Measurements from ENCODE around the gene CACNA1C. TPM values are rescaled to one million over a fixed set of nuclear protein-coding genes. Genes with fewer than 3 reads are reported as not detected.

CACNA1C gene
- total RNA-seq, 2 experiments from 2014 or later, result 0.05 to 0.08 TPM

- H3K27me3 Mint-ChIP-seq, result peaks cover 20% of the 10 kb centered on the region
- intact Hi-C loops (cut with DNase I, micrococcal nuclease), result no loop called here
- no peaks in the 10 kb centered on the region for H3K9me3 Mint-ChIP-seq
- Histone ChIP-seq H3K9me3 (ENCODE audit: control insufficient read depth in 1 of 2, insufficient read depth in 1 of 2, low read length in 2 of 2) (peaks cover 0 to 6% of the 10 kb centered on the region in 2 experiments), H3K27ac (ENCODE audit: low read depth in 1 of 2, low read length in 2 of 2) (no peak overlapping the region), H3K27me3 (ENCODE audit: control insufficient read depth in 1 of 2, insufficient read depth in 2 of 2, low read length in 2 of 2) (peaks cover 11 to 12% of the 10 kb centered on the region in 2 experiments), H3K4me3 (ENCODE audit: low read length) (no peak overlapping the region), H3K36me3 (ENCODE audit: insufficient read depth, low read length) (no peaks in the 10 kb centered on the region), H3K4me1 (ENCODE audit: insufficient read depth, low read length) (no peaks in the 10 kb centered on the region)
- H3K27ac Mint-ChIP-seq, result no peak overlapping the region
- H3K36me3 Mint-ChIP-seq (ENCODE audit: low read depth), result no peaks in the 10 kb centered on the region
- CTCF ChIA-PET, result no interaction called here
- DNase-seq (no peak), ATAC-seq (ENCODE audit: poor library complexity) (no peak)
- no peaks in the 10 kb centered on the region for H3K4me1 Mint-ChIP-seq (ENCODE audit: low read depth)
- POLR2A ChIA-PET, result no interaction called here
- no peak for TF ChIP-seq CTCF (IDR thresholded peaks at IDR 0.05)
- H3K4me3 Mint-ChIP-seq, result no peak overlapping the region
Observed at GRCh38 chr12:2283480-2283879, 230.7 kb downstream of the CACNA1C start.

- Mint-ChIP-seq H3K4me3 (no peak overlapping the region), H3K36me3 (ENCODE audit: low read depth) (no peaks in the 10 kb centered on the region), H3K9me3 (no peaks in the 10 kb centered on the region), H3K27ac (no peak overlapping the region), H3K4me1 (ENCODE audit: low read depth) (no peaks in the 10 kb centered on the region), H3K27me3 (peaks cover 20% of the 10 kb centered on the region)
- no peak overlapping the region for H3K4me3 ChIP-seq (ENCODE audit: low read length)
- H3K4me1 ChIP-seq (ENCODE audit: insufficient read depth, low read length), result no peaks in the 10 kb centered on the region
- no peaks in the 10 kb centered on the region for H3K36me3 ChIP-seq (ENCODE audit: insufficient read depth, low read length)
- no peak for ATAC-seq (ENCODE audit: poor library complexity)
- peaks cover 0 to 6% of the 10 kb centered on the region in 2 experiments for H3K9me3 ChIP-seq (ENCODE audit: control insufficient read depth in 1 of 2, insufficient read depth in 1 of 2, low read length in 2 of 2)
- DNase-seq, result no peak
- ChIA-PET CTCF (no interaction called here), POLR2A (no interaction called here)
- TF ChIP-seq CTCF (IDR thresholded peaks at IDR 0.05), result no peak
- H3K27me3 ChIP-seq (ENCODE audit: control insufficient read depth in 1 of 2, insufficient read depth in 2 of 2, low read length in 2 of 2), result peaks cover 11 to 12% of the 10 kb centered on the region in 2 experiments
- intact Hi-C loops (cut with DNase I, micrococcal nuclease), result no loop called here
- H3K27ac ChIP-seq (ENCODE audit: low read depth in 1 of 2, low read length in 2 of 2), result no peak overlapping the region
Observed at GRCh38 chr12:2283916-2284315, 231.1 kb downstream of the CACNA1C start.

- Histone ChIP-seq H3K27me3 (ENCODE audit: control insufficient read depth in 1 of 2, insufficient read depth in 2 of 2, low read length in 2 of 2) (peaks cover 11 to 12% of the 10 kb centered on the region in 2 experiments), H3K27ac (ENCODE audit: low read depth in 1 of 2, low read length in 2 of 2) (no peak overlapping the region), H3K9me3 (ENCODE audit: control insufficient read depth in 1 of 2, insufficient read depth in 1 of 2, low read length in 2 of 2) (peaks cover 0 to 6% of the 10 kb centered on the region in 2 experiments), H3K36me3 (ENCODE audit: insufficient read depth, low read length) (no peaks in the 10 kb centered on the region), H3K4me1 (ENCODE audit: insufficient read depth, low read length) (no peaks in the 10 kb centered on the region), H3K4me3 (ENCODE audit: low read length) (no peak overlapping the region)
- Mint-ChIP-seq H3K27ac (no peak overlapping the region), H3K4me1 (ENCODE audit: low read depth) (no peaks in the 10 kb centered on the region), H3K4me3 (no peak overlapping the region), H3K9me3 (no peaks in the 10 kb centered on the region), H3K27me3 (peaks cover 20% of the 10 kb centered on the region), H3K36me3 (ENCODE audit: low read depth) (no peaks in the 10 kb centered on the region)
- ChIA-PET POLR2A (no interaction called here), CTCF (no interaction called here)
- ATAC-seq (ENCODE audit: poor library complexity) (no peak), DNase-seq (no peak)
- TF ChIP-seq CTCF (IDR thresholded peaks at IDR 0.05), result no peak
- intact Hi-C loops (cut with DNase I, micrococcal nuclease), result no loop called here
Observed at GRCh38 chr12:2284321-2284813, 231.6 kb downstream of the CACNA1C start.

Data from CD4-positive, alpha-beta T cell (primary cell).